Putamen (tissue), 1 donor: ENCODE results near the gene NPC1.
"Not testable (repeated sequence)": the region's sequence is repeated elsewhere in the genome, so short reads cannot be mapped to it uniquely, and the experiment has no call there.

Source experiments
- DNase-seq: peaks from one replicate; pipeline ENCODE4 v3.0.0-alpha.2; 2016; ENCODE audit warnings: low spot score

Gene NPC1

DNA sequence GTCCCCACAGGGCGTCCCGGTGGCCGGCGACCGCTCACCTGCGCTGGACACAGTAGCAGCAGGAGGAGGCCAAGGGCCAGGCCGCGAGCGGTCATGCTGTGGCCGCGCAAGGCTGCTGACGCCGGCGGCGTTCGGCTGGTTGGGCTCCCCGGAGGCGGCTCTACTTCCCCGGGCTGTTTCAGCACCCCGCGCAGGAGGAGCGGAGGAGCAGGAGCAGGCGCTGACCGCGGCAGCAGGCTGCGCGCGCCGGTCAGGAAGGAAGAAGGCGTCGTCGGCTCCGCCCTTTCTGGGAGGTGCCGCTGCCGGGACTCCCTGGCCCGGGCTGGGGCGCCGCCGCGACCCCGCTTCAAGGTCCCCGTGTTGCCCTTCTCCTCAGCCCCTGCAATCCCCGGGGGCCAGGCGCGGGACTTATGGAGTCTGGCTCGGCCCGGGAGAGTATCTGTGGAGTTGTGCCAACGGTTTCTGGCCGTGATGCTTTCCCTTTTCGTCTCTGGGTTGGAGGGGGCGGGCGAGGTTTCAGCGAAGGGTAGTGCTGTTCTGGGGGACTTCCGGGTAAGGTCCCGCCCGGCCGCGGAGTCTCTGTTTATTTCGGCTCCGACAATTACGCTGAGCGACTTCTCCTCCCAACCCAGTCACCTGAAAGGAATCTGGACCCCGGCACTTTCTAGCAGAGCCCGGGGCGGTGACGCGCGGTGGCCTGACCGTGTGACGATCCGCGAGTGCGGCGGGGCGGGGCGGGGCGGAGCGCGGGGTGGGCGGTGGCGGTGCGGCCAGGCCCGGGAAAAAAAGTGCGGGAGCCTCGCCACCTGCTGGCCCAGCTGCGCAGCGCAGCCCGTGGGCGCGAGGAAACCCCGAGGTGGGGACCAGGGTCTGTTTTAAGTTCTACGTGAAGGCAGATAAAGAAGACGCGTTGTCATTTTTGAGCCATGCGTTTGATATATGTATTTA lies at the start of gene NPC1:
NPC1 (minus strand) TSS at position 258 of the 948 bp plus-strand sequence; CDS start at position 95, 163 bp downstream.
- DNase-seq: peak; percentile 90

DNA sequence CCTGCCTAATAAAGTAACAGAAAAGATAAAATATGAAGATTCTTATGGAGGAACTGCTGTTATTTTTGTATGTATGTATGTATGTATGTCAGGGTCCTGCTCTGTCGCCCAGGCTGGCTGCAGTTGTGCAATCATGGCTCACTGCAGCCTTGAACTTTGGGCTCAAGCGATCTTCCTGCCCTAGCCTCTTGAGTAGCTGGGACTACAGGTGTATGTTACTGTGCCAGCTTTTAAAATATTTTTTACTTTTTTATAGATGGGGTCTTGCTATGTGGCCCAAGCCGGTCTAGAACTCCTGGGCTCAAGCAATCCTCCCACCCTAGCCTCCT lies 49.7 kb upstream of the NPC1 start:
- DNase-seq: no peak

GRCh38 chr18:23635283-23636070 lies 49.2 kb upstream of the NPC1 start:
- no peak for DNase-seq

DNA sequence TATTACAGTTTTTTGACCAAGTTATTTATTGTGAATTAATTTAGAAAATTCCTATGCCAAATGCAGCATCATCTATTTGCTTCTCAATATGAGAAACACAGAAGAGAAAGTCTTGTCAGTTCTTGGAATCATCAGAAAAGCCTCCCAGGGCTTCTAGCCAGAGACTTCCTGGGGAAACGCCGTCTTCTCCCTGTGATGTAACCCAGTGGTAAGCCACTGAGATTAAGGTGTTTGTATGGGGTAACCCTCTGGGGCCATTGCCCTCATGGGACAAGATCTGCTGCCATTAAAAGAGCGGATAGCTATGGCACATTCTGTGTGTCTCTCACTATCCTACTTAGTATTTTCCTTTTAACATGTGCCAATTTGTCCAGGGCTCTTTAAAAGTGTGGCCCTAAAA lies 48.4 kb upstream of the NPC1 start:
- DNase-seq: no peak

GRCh38 chr18:23632615-23633014 lies 46.3 kb upstream of the NPC1 start:
- DNase-seq: no peak

DNA sequence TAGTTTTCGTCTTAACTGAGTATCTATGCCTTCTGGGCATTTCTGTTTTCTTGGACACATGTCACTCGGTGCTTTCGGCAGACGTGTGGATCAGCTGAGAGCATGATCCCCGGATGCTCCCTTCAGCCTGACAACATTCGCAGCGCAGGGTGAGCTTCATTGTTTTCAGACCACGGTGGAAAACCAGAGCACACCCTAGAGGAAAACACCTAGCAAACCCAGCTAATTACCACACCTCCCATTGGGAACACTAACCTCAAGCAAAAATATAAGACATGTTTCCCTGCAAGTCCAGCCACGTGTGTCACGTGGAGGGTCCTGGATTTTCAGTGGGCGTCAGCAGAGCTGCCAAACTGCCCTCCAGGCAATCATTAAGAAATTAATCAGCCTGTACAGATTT lies 45.4 kb upstream of the NPC1 start:
- no peak for DNase-seq

GRCh38 chr18:23631312-23631711 lies 45.0 kb upstream of the NPC1 start:
- no peak for DNase-seq

- DNase-seq: no peak
Observed at GRCh38 chr18:23629444-23629946, 43.2 kb upstream of the NPC1 start.

DNA sequence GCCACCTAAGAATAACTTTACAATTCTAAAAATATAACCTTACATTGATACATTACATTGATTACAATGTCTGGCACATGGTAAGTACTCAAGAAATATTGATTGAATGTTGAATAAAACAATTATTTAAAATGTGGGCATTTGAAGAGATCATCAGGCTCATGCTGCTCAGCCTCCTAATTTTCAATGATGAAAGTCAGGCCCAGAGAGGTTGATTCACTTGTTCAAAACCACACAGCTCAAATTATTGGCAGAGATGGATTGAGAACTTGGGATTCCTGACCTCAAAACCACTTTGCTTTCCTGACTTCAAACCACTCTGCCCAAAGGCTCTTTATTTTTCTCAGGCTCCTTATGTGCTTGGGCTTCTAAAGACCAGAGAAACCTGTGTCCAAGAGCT lies 41.7 kb upstream of the NPC1 start:
- DNase-seq: no peak

GRCh38 chr18:23627321-23627720 lies 41.0 kb upstream of the NPC1 start:
- no peak for DNase-seq

DNA sequence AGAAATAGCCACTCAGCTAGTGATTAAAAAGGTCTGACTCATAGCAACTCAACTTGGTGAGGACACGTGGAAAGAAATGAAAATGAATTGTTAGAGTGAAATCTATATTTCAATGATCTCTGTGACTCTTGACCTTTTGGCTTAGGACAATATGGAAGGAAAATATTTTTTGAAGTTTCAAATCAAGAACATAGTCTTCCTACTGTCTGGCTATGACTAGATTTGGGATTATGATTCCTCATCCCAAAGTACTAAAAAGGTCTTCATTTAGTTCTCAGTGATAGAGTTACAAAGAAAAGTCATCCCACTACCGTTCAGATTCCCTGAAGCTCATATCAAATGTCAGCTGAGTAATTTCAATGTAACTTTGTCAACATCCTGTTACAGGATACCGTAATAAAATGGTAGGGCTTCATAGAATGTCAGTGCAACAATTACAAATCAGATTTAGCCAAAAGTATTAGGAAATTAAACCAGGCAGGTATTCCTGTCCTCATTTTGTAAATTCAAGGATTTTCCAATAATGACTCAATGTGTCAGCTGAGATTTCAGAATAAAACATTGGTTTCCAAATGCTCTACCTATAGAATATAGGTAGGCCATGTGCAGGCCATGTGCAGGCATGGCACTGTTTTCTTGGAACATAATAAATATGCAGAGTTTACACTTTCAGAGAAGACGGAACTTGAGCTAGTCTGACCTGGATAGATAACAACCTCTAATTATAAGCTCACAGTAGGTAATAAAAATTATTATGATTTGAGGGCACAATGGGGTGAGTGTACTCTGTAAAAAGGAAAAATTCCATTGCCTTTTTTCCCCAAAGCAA lies 40.4 kb upstream of the NPC1 start:
- no peak for DNase-seq

DNA sequence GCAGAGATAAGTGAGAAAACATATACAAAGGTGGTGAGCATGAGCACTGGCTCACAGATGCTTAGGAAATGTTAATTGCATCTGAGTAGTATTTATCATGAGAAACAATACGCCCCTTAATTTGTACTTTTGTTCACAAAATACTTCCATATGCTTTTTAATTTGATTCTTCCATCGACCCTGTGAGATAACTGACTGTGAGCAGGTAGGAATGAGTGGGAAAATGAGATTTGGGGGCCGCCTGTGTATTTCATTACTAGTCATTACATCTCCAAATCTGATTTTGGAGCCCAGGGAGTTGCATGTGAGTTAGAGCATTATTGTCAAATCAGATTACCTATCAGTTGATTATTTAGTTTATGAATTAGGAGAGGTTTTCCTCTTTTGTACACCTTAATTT lies 36.7 kb upstream of the NPC1 start:
- DNase-seq: no peak

DNA sequence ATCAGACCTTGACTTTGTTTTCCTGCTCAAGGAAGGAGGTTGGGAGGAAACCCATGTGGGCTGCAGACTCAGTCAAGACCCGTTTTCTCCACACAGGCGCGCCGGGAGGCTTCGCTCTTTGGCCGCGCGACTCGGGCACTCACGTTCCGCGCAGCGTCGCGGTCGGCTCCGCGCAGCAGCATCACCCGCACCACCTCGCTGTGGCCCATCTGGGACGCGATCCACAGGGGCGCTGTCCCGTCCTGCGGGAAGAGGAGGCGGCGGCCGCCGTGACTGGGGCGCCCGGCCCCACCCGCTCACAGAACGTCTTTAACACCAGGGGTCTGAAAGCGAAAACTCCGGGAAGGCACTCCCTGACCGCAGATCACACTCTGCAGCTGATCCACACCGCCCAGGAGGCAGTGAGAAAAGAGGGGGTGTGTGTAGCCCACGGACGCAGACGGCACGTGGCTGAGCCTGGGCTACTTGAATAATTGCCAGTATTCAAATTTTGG lies 33.1 kb upstream of the NPC1 start:
- no peak for DNase-seq

DNA sequence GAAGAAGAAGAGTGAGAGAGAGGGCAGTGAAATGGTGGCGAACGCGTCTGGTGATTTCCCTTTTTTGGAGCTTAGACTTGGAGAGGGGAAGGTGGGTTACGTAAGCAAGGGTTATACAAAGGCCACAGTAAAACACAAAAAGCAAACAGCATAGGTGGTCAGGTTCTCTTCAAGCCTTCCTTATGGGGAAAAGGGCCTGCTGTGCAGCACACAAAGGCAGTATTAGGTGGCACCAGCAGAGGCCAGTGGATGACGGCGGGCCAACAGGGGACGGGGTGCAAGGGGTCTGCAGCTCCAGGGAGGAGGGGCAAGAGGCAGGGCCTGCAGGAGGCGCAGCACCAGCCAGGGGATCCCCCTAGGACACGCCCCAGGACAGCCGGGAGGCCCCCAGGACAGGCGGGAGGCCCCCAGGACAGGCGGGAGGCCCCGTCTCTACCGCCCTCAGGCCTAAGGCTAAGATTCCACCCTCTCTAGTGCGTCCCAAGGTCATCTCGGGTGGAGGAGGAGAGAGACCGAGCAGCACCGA lies 32.6 kb upstream of the NPC1 start:
- DNase-seq: no peak

GRCh38 chr18:23617412-23618014 lies 31.2 kb upstream of the NPC1 start:
- no peak for DNase-seq

DNA sequence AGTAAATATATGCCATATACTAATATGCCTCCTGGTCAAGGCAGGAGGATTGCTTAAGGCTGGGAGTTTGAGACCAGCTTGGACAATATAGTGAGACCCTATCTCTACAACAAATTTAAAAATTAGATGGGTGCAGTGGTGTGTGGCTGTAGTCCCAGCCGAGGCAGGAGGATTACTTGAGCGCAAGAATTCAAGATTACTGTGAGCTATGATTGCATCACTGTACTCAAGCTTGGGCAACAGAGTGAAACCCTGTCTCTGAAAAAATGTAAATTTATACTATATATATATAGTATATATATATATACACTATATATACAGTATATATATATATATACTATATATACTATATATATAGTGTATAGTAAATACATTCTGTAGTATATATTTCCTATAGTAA lies 30.0 kb upstream of the NPC1 start:
- no peak for DNase-seq

GRCh38 chr18:23614891-23615290 lies 28.6 kb upstream of the NPC1 start:
- no peak for DNase-seq

DNA sequence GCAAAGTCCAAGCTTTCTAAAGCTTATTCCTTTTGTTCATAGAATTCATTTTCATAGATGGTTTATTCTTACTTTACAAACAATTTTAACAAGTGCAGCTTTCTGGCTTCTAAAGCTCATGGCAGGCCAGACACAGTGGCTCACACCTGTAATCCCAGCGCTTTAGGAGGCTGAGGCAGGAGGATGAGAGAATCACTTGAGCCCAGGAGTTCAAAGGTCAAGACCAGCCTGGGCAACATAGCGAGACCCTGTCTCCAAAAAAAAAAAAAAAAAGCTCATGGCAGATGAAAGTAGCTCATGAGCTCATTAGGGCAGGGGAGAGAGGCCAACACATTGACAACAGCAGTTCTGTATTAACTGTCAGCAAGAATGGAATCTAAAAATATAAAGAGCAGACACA lies 28.1 kb upstream of the NPC1 start:
- DNase-seq: no peak

- DNase-seq: not testable (repeated sequence)
Observed at GRCh38 chr18:23613091-23613475, 26.8 kb upstream of the NPC1 start.

DNA sequence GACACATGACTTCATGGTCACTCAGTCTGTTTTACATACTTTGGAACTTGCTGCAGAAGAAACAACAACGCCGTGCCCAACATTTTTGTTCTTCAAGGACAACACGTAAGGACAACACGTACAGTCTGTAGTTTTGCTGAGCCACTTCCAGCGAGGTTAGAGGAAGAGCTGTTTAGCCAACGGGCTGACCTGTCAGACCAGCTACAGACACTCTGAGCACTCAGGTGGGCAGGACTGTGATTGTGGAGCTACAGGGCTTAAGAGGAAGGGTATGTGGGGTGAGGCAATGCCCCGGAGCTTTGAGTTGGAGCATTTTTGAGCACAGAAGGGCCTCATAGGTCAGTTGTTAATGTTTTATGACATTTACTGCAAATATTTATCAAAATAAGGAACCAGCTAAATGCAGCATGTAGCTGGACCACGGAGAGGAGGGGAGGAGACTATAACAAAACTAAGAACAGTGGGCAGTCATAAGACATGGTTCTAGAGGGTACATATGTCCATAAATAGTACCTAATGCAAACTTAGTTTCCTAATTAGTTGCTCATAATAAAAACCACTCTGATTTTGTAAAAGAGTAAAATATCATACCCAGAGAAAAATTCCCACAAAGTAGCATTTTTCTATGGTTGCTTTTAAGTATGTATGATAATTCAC lies 26.3 kb upstream of the NPC1 start:
- no peak for DNase-seq
